ENCODE results near the gene SYT2. TPM values are rescaled to one million over a fixed set of nuclear protein-coding genes. Genes with fewer than 3 reads are reported as not detected.
"Not testable (repeated sequence)": the region's sequence is repeated elsewhere in the genome, so short reads cannot be mapped to it uniquely, and the experiment has no call there.

The SYT2 gene
- total RNA-seq, 6 donors from 2014 or later: 0.14 TPM; not detected in 5

- no peaks in the 10 kb centered on the region for H3K9me3 ChIP-seq
- ATAC-seq (ENCODE audit: low FRiP score in 2 of 2): peak in 1 of 2 donors; percentile 90
These were observed 156.7 kb downstream of the SYT2 start for GRCh38 chr1:202553560-202554038.

DNA sequence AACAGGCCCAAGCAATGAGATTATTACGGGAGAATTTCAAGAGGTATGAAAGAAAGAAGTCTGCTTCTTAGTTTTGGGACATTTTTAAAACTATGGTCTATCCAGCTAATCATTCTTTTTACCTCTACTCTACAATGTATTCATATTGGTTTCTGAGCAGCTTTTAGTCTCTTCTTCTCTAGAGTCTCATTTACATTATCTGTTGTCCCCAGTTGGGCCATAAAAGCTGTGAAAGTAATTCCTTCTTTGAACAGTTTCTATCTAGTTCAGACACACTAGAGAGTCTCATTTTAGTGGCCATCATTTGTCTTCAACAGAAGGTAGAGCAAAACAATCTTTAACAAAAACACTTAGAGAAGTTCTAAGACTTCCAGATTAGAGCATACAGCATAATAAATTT, 157.2 kb downstream of the SYT2 start:
- ATAC-seq (ENCODE audit: low FRiP score in 2 of 2); H3K36me3 ChIP-seq; H3K27me3 ChIP-seq; H3K4me1 ChIP-seq; DNase-seq; H3K4me3 ChIP-seq; H3K9me3 ChIP-seq: not testable (repeated sequence)
- peak overlapping the region in 1 of 4 donors; percentile 3 for H3K27ac ChIP-seq
- 87 to 93% methylated on average over 1 of the region's 1 CpG for WGBS, 2 donors

More at GRCh38 chr1:202553560-202554038, 156.7 kb downstream of the SYT2 start:
- no peak for DNase-seq
- Histone ChIP-seq H3K4me3 (no peak overlapping the region), H3K36me3 (no peaks in the 10 kb centered on the region), H3K27me3 (no peaks in the 10 kb centered on the region), H3K4me1 (peaks cover 0 to 6% (median 0%) of the 10 kb centered on the region in 4 donors), H3K27ac (no peak overlapping the region)
- TF ChIP-seq EP300 (IDR thresholded peaks at IDR 0.05): no peak
- TF ChIP-seq POLR2A (IDR thresholded peaks at IDR 0.05): no peak
- TF ChIP-seq, protein P1, sequence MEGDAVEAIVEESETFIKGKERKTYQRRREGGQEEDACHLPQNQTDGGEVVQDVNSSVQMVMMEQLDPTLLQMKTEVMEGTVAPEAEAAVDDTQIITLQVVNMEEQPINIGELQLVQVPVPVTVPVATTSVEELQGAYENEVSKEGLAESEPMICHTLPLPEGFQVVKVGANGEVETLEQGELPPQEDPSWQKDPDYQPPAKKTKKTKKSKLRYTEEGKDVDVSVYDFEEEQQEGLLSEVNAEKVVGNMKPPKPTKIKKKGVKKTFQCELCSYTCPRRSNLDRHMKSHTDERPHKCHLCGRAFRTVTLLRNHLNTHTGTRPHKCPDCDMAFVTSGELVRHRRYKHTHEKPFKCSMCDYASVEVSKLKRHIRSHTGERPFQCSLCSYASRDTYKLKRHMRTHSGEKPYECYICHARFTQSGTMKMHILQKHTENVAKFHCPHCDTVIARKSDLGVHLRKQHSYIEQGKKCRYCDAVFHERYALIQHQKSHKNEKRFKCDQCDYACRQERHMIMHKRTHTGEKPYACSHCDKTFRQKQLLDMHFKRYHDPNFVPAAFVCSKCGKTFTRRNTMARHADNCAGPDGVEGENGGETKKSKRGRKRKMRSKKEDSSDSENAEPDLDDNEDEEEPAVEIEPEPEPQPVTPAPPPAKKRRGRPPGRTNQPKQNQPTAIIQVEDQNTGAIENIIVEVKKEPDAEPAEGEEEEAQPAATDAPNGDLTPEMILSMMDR (IDR thresholded peaks at IDR 0.05): no peak
- no peak for TF ChIP-seq POLR2AphosphoS5 (IDR thresholded peaks at IDR 0.05)
- WGBS, 2 donors: 51% methylated on average over 3 of the region's 3 CpGs

DNA sequence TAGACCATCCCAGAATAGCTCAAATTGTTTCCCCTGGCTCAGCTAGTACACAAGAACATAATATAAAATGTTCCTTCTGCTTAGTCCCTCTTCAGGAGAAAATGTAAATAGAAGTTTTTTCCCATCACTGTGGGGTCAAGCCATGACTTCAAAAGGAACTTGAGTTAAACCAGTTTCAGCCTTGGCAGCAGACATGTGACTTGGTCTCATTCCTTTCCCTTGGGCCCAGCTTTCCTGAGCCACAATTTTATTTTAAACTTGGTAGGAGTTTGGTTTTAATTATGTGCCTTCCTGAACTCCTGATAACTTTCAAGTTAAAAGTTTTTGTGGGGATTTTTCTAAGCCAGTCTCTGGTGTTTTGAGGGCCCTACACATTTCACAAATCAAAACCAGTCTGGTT, 157.6 kb downstream of the SYT2 start:
- H3K27me3 ChIP-seq; H3K4me1 ChIP-seq; DNase-seq; H3K4me3 ChIP-seq; H3K36me3 ChIP-seq; H3K9me3 ChIP-seq; ATAC-seq (ENCODE audit: low FRiP score in 2 of 2): not testable (repeated sequence)
- peak overlapping the region in 1 of 4 donors; percentile 3 for H3K27ac ChIP-seq

DNA sequence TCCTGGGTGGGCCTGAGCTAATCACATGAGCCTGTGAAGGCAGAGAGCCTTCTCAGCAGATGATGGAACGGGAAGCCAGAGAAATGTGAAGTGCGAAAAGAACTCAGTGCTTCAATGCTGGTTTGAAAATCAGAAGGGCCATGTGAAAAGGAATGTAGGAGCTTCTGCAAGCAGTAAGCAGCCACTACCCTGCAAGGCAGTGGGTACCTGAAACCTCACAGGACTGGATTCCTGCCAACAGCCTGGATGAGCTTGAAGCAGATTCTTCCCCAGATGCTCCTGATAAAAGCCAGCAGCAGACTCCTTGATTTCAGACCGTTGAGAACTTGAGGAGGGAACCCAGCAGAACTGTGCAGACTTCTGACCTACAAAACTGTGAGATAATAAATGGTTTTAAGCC, 158.6 kb downstream of the SYT2 start:
- DNase-seq: no peak
- H3K4me3 ChIP-seq: no peak overlapping the region
- peaks cover 0 to 6% (median 0%) of the 10 kb centered on the region in 4 donors for H3K4me1 ChIP-seq
- TF ChIP-seq POLR2AphosphoS5 (IDR thresholded peaks at IDR 0.05) (no peak), EP300 (IDR thresholded peaks at IDR 0.05) (no peak), POLR2A (IDR thresholded peaks at IDR 0.05) (no peak)
- TF ChIP-seq, protein P1 (IDR thresholded peaks at IDR 0.05): no peak
- H3K9me3 ChIP-seq: no peaks in the 10 kb centered on the region
- no peak for ATAC-seq (ENCODE audit: low FRiP score in 2 of 2)
- WGBS, 2 donors: 69 to 78% methylated on average over 3 of the region's 3 CpGs
- H3K27me3 ChIP-seq: no peaks in the 10 kb centered on the region
- H3K36me3 ChIP-seq: no peaks in the 10 kb centered on the region
- H3K27ac ChIP-seq: no peak overlapping the region

DNA sequence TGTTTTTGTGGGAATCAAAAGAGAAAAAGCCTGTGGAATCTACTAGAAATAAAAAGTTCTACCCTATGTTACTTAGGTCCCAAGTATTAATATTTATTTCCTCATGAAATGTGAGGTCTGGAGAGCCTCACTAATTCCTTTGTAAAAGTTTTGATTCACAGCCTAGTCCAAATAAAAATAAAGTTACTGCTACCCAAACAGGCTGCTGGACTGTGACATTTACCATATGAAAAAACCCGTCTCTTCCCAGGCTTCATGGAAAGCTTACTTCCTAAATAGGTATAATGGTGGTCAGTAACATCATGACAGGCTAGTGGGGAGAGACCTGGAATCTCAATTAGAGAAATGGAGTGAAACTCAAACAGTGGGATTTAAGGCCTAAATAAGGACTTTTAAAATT, 160.2 kb downstream of the SYT2 start:
- DNase-seq; H3K4me1 ChIP-seq; H3K27ac ChIP-seq; H3K4me3 ChIP-seq; H3K27me3 ChIP-seq; ATAC-seq (ENCODE audit: low FRiP score in 2 of 2); H3K9me3 ChIP-seq; H3K36me3 ChIP-seq: not testable (repeated sequence)
- 83 to 89% methylated on average over 1 of the region's 1 CpG for WGBS, 2 donors

DNA sequence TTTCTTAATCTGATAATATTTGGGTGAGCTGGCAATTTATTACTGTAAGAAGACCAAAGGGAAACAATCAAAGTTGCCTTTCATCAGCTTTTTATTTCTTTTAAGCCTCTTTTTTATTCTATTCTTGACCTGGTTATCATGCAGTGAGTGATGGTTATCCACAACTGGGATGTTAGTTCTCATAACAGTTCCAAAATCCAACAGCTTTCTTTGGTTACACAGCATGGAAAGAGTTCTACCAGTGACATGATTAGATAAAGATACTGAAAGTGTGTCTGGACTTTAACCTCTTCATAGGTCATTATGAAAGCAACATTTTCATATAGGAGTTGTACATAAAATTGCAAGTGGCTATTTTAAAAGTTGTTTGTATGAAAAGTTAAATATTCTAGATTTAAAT, 163.0 kb downstream of the SYT2 start:
- no peak overlapping the region for H3K4me3 ChIP-seq
- no peak for DNase-seq
- no peaks in the 10 kb centered on the region for H3K27me3 ChIP-seq
- no peaks in the 10 kb centered on the region for H3K36me3 ChIP-seq
- no peaks in the 10 kb centered on the region for H3K9me3 ChIP-seq
- peaks cover 0 to 5% (median 0%) of the 10 kb centered on the region in 4 donors for H3K4me1 ChIP-seq
- ATAC-seq (ENCODE audit: low FRiP score in 2 of 2): no peak
- TF ChIP-seq POLR2A (IDR thresholded peaks at IDR 0.05): no peak
- no peak overlapping the region for H3K27ac ChIP-seq

- ATAC-seq (ENCODE audit: low FRiP score in 2 of 2); H3K9me3 ChIP-seq; DNase-seq; H3K4me1 ChIP-seq; H3K4me3 ChIP-seq; H3K27me3 ChIP-seq; H3K36me3 ChIP-seq: not testable (repeated sequence)
- peak overlapping the region; percentile 13 to 59 (median 44) for H3K27ac ChIP-seq
- WGBS, 2 donors: 61% methylated on average over 3 of the region's 3 CpGs
These were observed 163.5 kb downstream of the SYT2 start for GRCh38 chr1:202546796-202547195.

DNA sequence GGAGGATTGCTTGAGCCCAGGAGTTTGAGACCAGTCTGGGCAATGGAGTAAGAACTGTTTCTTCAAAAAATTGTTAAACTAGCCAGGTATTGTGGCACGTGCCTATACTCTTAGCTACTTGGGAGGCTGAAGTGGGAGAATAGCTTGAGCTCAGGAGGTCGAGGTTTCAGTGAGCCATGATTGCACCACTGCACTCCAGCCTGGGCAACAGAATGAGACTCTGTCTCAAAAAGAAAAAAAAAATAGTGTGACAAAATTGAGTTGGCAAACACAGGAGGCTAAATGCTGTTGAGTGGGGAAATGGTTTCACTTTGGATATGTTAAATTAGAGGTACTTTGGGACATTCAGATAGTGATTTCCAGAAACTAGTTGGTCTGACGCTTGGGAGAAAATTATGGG, 163.9 kb downstream of the SYT2 start:
- WGBS, 2 donors: 48 to 54% methylated on average over 3 of the region's 3 CpGs

DNA sequence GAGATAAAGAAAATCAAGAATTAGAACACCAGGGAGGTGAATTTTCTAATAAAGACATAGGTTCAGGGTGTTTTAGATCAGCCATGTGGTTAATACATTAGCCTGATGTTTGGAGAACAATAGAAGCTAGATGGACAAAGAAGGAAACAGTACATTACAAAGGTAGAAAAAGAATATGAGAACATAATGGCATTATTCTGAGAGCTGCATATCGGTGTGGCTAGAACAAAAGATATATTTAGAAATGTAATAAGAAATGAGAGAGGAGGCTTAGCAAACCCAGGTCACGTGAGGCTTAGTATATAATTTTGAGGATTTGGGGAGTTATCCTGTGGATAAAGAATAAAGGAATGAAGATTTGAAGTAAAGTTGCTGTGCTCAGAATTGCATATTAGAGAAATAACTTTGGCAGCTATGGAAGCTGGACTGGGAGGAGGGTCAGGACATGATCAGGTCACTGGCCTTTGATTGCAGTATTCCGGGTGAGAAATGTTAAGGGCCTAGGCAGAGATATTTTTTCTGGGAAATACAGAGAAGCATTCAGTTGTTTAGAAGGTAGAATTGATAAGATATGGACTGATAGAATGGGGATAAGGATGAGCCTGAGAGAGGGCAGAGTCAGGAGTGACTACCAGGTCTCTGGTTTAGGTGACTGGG, 164.5 kb downstream of the SYT2 start:
- ATAC-seq (ENCODE audit: low FRiP score in 2 of 2); H3K36me3 ChIP-seq; H3K4me3 ChIP-seq; H3K4me1 ChIP-seq; DNase-seq; H3K9me3 ChIP-seq; H3K27me3 ChIP-seq: not testable (repeated sequence)
- H3K27ac ChIP-seq: peak overlapping the region in 3 of 4 donors; percentile 13 to 51 (median 38)
- 75 to 79% methylated on average over 3 of the region's 3 CpGs for WGBS, 2 donors

More for the DNA sequence above, 163.9 kb downstream of the SYT2 start:
- ATAC-seq (ENCODE audit: low FRiP score in 2 of 2): peak in 1 of 2 donors; percentile 37
- not testable (repeated sequence) for H3K36me3 ChIP-seq, H3K27me3 ChIP-seq, H3K4me1 ChIP-seq, H3K4me3 ChIP-seq, H3K9me3 ChIP-seq
- peak in 1 of 2 donors; percentile 52 for DNase-seq
- peak overlapping the region; percentile 13 to 59 (median 44) for H3K27ac ChIP-seq

DNA sequence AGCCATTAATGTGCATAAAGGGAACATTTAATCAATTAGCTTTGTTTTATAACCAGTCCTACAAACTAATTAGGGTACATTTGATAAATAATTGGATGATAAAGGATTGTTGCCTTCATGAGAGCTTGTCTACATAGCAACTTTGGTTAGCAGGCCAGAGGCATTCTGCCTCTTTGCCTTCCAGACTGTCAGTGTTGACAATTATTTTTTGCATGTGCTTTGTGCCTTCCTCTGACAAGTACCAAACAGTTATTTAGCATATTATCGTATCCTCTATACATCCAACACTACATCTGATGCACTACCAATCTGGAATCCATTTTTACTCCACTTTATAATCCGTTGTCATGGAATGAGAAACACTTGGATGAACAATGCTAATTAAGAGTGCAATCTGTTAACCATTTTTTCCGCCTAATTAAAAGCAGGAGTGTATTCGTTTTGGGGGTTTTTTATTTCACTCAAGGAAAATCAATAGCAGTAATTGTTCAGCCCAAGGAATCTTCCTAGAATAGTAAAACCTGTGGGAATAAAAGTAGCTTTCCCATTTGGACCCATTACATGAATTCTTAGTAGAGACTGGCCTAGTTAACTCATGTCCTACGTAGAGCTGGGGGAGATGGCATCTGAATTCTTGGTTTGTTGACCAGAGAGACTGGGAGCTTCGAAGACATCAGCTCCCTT, 165.3 kb downstream of the SYT2 start:
- DNase-seq; ATAC-seq (ENCODE audit: low FRiP score in 2 of 2); H3K9me3 ChIP-seq; H3K4me1 ChIP-seq; H3K27ac ChIP-seq; H3K27me3 ChIP-seq; H3K36me3 ChIP-seq; H3K4me3 ChIP-seq: not testable (repeated sequence)
- WGBS, 2 donors: 81 to 84% methylated on average over 6 of the region's 6 CpGs
